Measurements from ENCODE around the gene PHIP. TPM values are rescaled to one million over a fixed set of nuclear protein-coding genes. Genes with fewer than 3 reads are reported as not detected.

Gene PHIP
- total RNA-seq, 1 experiment from 2014 or later: 21.2 TPM

DNA sequence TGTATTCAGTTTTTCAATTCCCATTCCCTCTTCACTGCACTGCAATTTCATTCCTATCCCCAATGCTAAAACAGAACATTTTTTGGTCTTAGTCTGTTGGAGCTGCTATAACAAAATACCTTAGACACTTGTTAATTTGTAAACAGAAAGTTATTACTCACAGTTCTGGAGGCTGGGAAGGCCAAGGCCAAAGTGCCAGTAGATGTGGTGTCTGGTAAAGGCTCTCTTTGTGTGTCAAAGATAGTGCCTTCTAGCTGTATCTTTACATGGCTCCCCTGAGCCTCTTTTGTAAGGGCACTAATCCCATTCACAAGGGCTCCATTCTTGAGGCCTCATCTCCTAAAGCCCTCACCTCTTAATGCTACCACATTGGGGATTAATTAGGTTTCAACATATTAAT is 40.0 kb downstream of the PHIP start:
- Histone ChIP-seq H4K20me1 (ENCODE audit: low read length) (no peaks in the 10 kb centered on the region), H3F3A (ENCODE audit: low read length, unreplicated experiment) (no peaks in the 10 kb centered on the region), H3K27me3 (ENCODE audit: low read length) (no peaks in the 10 kb centered on the region), H3K79me2 (ENCODE audit: low read length) (no peaks in the 10 kb centered on the region; the same call in 1 of the 2 replicates), H3K4me2 (ENCODE audit: low read length) (no peak overlapping the region), H3K9me3 (ENCODE audit: low read length) (no peaks in the 10 kb centered on the region), H2AFZ (ENCODE audit: low read length) (no peak overlapping the region), H3K9ac (ENCODE audit: low read length) (no peak overlapping the region), H3K4me3 (ENCODE audit: low read length) (no peak overlapping the region), H3K27ac (ENCODE audit: low read length) (no peak overlapping the region), H3K9me2 (replicated peaks; ENCODE audit: low read length) (no peaks in the 10 kb centered on the region), H3K4me1 (ENCODE audit: insufficient read depth, low read length) (no peaks in the 10 kb centered on the region), H3K36me3 (ENCODE audit: low read depth, low read length) (peaks cover 4% of the 10 kb centered on the region)
- TF ChIP-seq EZH2phosphoT487 (IDR thresholded peaks at IDR 0.05; ENCODE audit: borderline replicate concordance, low read length) (no peak), EZH2 (IDR thresholded peaks at IDR 0.05; ENCODE audit: low read length, unreplicated experiment) (no peak)
- TF ChIP-seq, protein P1, sequence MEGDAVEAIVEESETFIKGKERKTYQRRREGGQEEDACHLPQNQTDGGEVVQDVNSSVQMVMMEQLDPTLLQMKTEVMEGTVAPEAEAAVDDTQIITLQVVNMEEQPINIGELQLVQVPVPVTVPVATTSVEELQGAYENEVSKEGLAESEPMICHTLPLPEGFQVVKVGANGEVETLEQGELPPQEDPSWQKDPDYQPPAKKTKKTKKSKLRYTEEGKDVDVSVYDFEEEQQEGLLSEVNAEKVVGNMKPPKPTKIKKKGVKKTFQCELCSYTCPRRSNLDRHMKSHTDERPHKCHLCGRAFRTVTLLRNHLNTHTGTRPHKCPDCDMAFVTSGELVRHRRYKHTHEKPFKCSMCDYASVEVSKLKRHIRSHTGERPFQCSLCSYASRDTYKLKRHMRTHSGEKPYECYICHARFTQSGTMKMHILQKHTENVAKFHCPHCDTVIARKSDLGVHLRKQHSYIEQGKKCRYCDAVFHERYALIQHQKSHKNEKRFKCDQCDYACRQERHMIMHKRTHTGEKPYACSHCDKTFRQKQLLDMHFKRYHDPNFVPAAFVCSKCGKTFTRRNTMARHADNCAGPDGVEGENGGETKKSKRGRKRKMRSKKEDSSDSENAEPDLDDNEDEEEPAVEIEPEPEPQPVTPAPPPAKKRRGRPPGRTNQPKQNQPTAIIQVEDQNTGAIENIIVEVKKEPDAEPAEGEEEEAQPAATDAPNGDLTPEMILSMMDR (conservative IDR thresholded peaks at IDR 0.05; ENCODE audit: low read depth, low read length): no peak
- ATAC-seq: no peak
- ChIA-PET POLR2A (ENCODE audit: unreplicated experiment) (no interaction called here), CTCF (no interaction called here)
- intact Hi-C loops (cut with micrococcal nuclease): no loop called here
- BruUV-seq (replicated peaks): no TSS peak
- DNase-seq: no peak

DNA sequence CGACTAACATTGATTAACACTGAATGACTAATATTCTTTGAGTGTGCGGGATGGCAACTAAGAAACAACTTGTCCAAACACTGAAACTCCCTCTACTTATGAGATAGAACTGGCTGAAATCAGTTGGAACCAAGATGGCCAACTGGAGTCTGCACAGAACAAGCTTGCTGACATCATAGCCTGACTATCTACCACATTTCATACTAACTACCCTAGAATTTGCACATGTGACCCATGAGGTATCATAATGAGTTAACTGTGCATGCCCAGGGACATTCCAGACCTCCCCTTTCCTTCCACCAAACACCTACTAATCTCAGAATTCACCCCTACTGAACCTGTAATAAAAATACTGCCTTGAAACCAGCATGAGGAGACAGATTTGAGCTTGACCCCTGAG is 43.2 kb downstream of the PHIP start:
- Histone ChIP-seq H3K4me1 (ENCODE audit: insufficient read depth, low read length) (no peaks in the 10 kb centered on the region), H3K4me2 (ENCODE audit: low read length) (no peak overlapping the region), H3K79me2 (ENCODE audit: low read length) (peaks cover 9% of the 10 kb centered on the region; the same call in 1 of the 2 replicates), H3K9me2 (replicated peaks; ENCODE audit: low read length) (no peaks in the 10 kb centered on the region), H3K4me3 (ENCODE audit: low read length) (no peak overlapping the region), H3K27ac (ENCODE audit: low read length) (no peak overlapping the region), H3K9me3 (ENCODE audit: low read length) (no peaks in the 10 kb centered on the region), H2AFZ (ENCODE audit: low read length) (no peak overlapping the region), H3K27me3 (ENCODE audit: low read length) (no peaks in the 10 kb centered on the region), H3F3A (ENCODE audit: low read length, unreplicated experiment) (no peaks in the 10 kb centered on the region), H4K20me1 (ENCODE audit: low read length) (0 out of 2 replicates have a peak, but pooled peaks cover 6% of the 10 kb centered on the region), H3K9ac (ENCODE audit: low read length) (no peak overlapping the region), H3K36me3 (ENCODE audit: low read depth, low read length) (peaks cover 9% of the 10 kb centered on the region)
- TF ChIP-seq EZH2phosphoT487 (IDR thresholded peaks at IDR 0.05; ENCODE audit: borderline replicate concordance, low read length): no peak
- TF ChIP-seq EZH2 (IDR thresholded peaks at IDR 0.05; ENCODE audit: low read length, unreplicated experiment): no peak
- TF ChIP-seq, protein P1 (conservative IDR thresholded peaks at IDR 0.05; ENCODE audit: low read depth, low read length): no peak
- BruUV-seq (replicated peaks): no TSS peak
- CTCF ChIA-PET: no interaction called here
- POLR2A ChIA-PET (ENCODE audit: unreplicated experiment): no interaction called here
- ATAC-seq (no peak), DNase-seq (no peak)
- intact Hi-C loops (cut with micrococcal nuclease): no loop called here

DNA sequence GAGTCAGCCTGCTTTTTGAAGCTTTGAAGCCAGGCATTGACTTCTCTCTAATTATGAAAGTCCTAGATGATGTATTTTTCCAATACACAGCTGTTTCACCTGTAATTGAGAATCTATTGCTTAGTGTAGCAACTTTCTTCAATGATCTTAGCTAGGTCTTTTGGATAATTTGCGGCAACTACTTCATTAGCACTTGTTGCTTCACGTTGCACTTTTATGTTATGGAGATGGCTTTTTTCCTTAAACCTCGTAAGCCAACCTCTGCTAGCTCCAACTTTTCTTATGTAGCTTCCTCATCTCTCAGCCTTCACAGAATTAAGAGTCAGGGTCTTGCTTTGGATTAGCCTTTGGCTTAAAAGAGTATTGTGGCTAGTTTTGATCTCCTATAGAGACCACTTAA is 44.8 kb downstream of the PHIP start:
- Histone ChIP-seq H3K36me3 (ENCODE audit: low read depth, low read length) (peaks cover 10% of the 10 kb centered on the region), H3K4me1 (ENCODE audit: insufficient read depth, low read length) (no peaks in the 10 kb centered on the region), H3K4me3 (ENCODE audit: low read length) (no peak overlapping the region), H3K9me2 (replicated peaks; ENCODE audit: low read length) (no peaks in the 10 kb centered on the region), H4K20me1 (ENCODE audit: low read length) (0 out of 2 replicates have a peak, but pooled peaks cover 6% of the 10 kb centered on the region), H3F3A (ENCODE audit: low read length, unreplicated experiment) (no peaks in the 10 kb centered on the region), H3K9me3 (ENCODE audit: low read length) (no peaks in the 10 kb centered on the region), H3K79me2 (ENCODE audit: low read length) (peaks cover 9% of the 10 kb centered on the region; the same call in 1 of the 2 replicates), H3K4me2 (ENCODE audit: low read length) (no peak overlapping the region), H3K9ac (ENCODE audit: low read length) (no peak overlapping the region), H2AFZ (ENCODE audit: low read length) (no peak overlapping the region), H3K27me3 (ENCODE audit: low read length) (no peaks in the 10 kb centered on the region), H3K27ac (ENCODE audit: low read length) (no peak overlapping the region)
- ChIA-PET CTCF (no interaction called here), POLR2A (ENCODE audit: unreplicated experiment) (no interaction called here)
- DNase-seq: no peak
- no peak for ATAC-seq
- TF ChIP-seq EZH2phosphoT487 (IDR thresholded peaks at IDR 0.05; ENCODE audit: borderline replicate concordance, low read length) (no peak), EZH2 (IDR thresholded peaks at IDR 0.05; ENCODE audit: low read length, unreplicated experiment) (no peak)
- TF ChIP-seq, protein P1 (conservative IDR thresholded peaks at IDR 0.05; ENCODE audit: low read depth, low read length): no peak
- intact Hi-C loops (cut with micrococcal nuclease): no loop called here
- BruUV-seq (replicated peaks): no TSS peak

Measured in PC-3 (cell line).